GM18502 (cell line): ENCODE measurements around the gene GABRG3.
"Not testable (repeated sequence)": the region's sequence is repeated elsewhere in the genome, so short reads cannot be mapped to it uniquely, and the experiment has no call there.

ENCODE experiments used
- ATAC-seq: cut with Tn5 transposase; IDR thresholded peaks from one replicate; pipeline ENCODE4 v1.9.1; 2021; ENCODE audit warnings: mild to moderate bottlenecking; ENCODE audit not compliant: unreplicated experiment, poor library complexity

GABRG3 gene

DNA sequence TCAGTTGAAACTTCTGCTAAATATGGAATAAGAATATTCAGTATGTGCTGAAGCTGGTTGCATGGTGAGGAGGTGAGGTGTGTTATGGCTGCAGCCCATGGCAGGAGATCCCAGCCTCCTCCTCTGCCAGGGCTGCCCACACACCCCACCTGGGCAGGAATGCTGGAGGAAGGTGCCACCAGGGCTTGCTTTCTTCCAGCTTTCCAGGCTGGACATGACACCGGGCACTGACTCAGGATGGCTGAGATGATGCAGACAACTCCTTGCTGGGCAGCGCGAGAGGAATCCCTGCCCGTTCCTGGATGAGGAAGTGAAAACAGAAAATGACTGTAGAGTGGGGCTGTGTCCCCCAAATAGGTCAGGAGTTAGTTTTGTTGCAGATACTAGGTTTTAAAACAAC lies 14.1 kb downstream of the GABRG3 start:
- no peak for ATAC-seq

DNA sequence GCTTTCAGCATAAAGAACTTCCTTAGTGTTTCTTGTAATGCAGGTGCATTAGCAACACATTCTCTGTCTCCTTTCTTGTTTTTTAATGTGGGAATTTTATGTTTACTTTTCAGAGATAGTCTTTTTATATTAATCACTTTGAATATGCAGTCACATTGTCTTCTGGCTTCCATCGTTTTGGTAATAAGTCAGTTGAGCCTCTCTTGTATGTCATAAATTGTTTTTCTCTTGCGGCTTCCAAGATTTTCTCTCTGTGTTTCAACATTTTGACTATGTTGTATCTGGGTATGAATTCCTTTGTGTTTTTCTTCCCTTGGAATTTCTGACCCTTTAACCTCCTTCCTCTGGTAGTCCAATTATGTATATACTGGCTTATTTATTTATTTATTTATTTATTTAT lies 25.3 kb downstream of the GABRG3 start:
- ATAC-seq: no peak

DNA sequence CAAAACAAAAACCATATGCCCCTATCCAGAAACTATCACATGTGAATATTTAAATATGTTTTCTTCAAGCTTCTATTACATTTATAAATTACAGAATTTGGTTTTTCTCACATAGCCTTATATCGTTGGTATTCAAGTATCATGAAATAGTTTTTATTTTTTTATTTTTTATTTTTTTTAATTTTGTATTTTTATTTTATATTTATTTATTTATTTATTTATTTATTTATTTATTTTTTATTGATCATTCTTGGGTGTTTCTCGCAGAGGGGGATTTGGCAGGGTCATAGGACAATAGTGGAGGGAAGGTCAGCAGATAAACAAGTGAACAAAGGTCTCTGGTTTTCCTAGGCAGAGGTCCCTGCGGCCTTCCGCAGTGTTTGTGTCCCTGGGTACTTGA lies 32.0 kb downstream of the GABRG3 start:
- ATAC-seq: not testable (repeated sequence)

DNA sequence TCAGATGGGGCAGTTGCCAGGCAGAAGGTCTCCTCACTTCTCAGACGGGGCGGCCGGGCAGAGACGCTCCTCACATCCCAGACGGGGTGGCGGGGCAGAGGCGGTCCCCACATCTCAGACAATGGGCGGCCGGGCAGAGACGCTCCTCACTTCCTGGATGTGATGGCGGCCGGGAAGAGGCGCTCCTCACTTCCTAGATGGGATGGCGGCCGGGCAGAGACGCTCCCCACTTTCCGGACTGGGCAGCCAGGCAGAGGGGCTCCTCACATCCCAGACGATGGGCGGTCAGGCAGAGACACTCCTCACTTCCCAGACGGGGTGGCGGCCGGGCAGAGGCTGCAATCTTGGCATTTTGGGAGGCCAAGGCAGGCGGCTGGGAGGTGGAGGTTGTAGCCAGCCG lies 33.2 kb downstream of the GABRG3 start:
- not testable (repeated sequence) for ATAC-seq

DNA sequence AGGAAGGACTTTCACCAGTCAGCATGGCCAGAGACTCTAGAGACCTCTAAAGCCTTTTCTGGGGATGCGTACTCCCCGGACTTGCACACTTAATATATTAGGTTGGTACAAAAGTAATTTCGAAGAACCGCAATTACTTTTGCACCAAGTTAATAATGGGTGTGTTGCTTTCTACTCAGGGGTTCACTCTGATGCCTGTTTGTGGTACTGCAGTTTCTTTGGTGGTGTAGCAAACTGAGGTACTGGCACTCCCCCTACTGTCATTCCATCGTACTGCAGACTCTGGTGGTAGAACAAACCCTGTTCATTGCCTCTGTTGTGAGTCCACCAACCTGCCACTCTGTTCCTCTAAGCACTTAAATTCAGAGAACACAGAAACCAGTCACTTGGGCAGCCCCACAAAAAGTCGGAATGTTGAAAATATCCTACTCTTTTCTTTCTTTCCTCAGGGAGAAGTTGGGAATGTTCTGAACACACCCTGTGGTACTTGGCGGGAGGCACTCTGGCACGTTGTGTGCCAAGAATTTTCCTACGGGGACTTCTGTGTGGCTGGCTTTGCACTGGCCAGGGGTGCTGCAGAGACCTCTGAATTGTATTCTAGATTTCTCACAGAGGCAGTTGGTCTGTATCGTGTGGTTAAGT lies 46.3 kb downstream of the GABRG3 start:
- ATAC-seq: no peak

DNA sequence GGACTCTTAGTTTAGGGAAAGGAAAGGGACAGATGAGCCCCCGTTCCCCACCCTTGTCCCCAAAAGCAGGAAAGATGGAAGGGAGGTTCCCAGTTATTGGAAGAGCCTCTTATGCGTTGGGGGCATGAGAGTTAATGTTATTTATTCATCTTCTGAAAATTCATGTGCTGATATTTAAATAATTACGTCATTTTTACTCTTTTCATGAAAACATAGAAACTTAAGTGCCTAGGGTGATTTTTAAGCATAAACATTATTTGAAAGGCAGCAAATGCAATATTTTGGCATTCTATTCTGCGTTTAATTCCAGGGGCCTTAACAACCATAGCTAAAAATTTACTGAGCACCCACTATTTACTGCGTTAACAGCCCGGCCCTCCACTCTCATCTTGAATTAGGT lies 48.7 kb downstream of the GABRG3 start:
- no peak for ATAC-seq

DNA sequence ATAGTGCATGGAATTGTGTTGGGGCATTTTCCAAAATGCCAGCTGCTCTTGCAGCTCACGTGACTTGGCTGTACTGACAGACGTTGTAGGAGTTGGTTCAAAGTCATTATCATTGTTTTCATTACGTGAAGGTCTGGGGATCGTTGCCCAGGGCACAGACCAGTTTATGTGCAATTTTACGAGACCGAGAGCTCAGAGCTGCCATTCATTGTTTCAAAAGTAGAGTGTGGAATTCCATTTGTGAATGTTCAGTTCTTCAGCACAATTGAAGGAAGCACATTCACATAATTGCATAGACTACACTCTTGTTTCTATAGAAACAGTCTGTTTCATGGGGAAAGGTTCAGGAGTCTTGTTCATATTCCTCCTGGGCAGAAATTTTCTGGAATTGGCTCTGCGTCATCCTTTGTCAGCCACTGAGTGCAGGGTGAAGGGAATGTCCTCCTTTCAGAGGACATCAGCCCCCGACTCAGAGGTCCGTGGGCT lies 54.5 kb downstream of the GABRG3 start:
- no peak for ATAC-seq

DNA sequence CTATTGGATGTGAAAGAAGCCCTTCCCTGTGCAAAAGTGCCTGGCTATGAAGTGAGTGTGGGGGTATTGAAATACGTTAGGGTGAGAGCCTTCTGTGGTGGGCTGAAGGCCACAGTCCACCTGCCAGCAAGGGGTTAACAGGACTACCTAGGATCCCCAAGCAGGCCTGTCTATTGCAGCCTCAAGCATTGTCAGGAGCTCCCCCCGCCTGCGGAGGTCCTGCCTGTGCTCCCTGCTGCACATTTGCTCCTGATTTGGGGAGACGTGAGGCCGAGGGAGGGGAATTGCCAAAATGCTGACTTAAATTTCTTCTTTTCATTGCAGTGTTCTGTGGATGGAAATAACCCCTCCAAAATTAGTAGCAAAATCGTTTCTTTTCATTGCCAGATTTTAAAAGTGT lies 56.2 kb downstream of the GABRG3 start:
- no peak for ATAC-seq

DNA sequence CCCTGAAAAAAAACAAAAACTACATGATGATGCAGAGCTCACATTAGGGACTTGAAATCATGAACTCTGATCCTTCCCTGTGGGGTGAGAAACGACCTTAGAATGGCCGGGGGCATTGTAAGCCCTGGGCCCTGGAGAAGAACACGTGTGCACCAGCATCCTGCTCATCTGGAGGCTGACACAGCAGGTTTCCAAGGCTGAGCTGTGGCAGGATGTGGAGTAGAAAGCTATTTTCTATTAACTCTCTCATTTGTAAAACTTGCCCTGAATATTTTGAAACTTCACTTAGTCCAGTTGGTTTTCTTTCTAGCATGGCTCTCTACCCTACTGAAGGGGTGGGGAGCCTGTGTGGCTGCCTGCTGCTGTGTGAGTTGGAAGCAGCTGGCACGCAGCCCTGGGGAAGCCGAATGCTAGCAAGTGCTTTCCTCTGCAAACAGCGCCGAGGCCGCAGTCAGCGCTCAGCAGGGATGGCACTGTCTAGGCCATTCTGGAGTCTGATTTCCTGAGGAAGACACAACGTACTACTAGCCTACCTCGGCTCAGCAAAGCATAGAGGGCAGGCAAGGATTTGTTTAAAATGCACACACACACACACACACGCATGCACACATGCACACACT lies 58.0 kb downstream of the GABRG3 start:
- no peak for ATAC-seq

DNA sequence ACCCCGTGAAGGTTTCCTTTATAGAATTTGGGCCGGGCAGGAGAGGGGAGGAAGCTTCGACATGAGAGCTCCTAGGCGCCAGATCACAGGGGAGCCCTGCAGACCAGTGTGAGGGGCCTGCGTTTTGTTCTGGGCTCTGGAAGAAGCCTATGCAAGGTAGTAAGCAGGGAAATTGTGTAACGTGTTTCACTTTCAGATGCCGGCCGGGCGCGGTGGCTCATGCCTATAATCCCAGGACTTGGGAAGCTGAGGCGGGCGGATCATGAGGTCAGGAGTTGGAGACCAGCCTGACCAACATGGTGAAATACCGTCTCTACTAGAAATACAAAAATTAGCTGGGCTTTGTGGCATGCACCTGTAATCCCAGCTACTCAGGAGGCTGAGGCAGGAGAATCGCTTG lies 65.2 kb downstream of the GABRG3 start:
- ATAC-seq: no peak

DNA sequence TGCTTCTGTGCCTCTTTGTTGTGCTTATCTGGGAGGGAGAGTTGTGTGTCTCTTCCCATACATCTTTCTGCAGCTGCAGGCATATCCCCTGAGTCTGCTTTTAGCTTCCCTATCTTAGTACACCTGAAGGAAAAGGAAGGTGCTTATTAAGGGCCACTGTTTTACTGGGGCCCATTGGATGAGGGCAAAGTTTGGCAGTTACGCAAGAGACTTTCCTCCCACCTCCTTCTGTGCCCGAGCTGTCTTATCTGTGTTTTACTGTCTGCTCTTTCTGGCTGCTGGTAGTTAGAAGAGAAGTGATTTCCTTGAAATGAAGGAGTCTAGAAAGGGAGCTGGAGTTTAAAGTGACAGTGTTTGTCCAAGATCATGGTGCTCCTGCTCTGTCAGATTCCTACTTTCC lies 66.5 kb downstream of the GABRG3 start:
- ATAC-seq: no peak

DNA sequence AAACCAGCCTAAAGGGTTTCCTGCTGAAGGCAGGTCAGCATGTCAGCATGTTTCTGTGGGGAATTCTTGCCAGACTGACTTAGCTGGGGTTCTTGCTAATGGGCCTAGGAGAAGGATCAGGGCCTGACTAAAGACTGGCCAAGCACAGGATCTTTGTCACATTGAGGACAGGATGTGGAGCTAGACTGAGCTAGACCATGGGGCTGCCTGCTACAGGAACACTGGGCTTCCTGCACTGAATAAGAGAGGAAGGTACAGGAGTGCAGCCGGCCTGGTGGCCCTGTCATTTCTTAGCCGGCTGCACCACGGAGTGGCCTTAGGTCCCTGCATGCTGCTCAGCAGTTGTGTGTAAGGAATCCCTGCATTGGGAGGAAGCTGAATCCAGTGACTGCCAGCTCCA lies 68.2 kb downstream of the GABRG3 start:
- ATAC-seq: no peak

DNA sequence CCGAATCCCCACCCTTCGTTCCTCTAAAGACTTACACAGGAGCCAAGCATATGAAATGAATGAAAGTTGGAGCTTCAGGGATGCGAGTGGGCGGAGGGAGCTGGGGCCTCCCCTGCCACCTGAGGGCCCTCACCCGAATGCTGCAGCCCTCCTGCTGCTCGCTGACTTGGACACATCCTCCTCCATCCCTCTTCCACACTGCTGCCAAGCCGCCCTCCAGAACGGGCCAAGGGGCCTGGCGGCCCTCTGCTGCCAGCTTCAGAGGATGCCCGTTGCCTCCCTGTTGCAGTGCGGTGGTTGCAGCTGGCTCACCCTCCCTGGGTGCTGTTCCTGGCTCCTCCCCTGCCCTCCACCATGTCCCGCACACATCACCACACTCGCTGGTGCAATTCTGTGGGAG lies 71.2 kb downstream of the GABRG3 start:
- no peak for ATAC-seq

DNA sequence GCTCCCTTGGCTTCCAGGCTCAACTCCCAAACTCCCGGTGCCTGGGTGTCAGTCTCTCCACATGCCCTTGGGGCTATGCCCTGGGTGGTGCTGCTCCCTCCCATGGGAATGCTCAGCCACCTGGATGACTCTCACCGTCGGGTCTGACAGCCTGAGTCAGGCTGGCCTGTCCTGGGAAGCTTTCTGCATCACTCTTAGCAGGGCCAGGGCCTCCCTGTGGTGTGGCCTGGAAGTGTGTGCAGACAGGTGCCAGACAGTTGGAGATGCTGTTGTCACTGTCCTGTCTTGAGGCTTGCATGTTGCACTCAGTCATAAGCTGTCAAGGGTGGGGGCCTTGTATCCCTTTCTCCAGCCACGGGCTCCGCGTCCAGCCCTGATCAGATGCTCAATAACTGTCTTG lies 71.7 kb downstream of the GABRG3 start:
- no peak for ATAC-seq

DNA sequence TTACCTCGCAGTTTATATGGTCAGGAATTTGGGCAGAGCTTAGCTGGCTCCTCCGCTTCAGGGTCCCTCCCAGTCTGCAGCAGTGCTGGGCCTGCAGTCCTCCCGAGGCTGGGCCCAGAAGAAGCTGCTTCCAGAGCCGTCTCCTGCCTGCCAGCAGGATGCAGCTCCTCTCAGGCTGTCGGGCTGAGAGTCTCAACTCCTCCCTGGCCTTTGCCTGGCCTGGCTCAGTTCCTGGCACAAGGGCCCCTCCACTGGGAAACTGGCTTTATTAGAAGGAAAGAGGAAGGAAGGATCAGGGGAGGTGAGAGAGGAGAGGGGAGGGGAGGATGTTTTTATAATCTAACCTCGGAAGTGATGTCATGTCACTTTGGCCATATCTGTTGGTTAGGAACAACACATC lies 72.8 kb downstream of the GABRG3 start:
- ATAC-seq: no peak

DNA sequence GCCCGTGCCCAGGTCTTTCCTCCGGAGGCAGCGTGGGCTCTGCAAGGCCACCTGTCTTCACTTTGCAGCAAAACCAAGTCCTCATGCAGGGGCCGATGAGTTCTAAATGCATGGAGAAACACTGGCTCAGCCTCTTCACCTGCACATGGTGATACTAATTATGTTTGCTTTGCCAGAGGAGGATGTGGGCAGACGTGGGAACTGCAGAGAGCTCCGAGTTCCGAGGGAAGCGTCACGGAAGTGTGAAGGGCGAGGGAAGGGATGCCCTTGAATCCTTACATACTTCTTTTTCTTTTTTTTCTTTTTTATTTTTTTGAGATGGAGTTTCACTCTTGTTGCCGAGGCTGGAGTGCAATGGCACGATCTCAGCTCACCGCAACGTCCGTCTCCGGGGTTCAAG lies 74.8 kb downstream of the GABRG3 start:
- ATAC-seq: no peak

DNA sequence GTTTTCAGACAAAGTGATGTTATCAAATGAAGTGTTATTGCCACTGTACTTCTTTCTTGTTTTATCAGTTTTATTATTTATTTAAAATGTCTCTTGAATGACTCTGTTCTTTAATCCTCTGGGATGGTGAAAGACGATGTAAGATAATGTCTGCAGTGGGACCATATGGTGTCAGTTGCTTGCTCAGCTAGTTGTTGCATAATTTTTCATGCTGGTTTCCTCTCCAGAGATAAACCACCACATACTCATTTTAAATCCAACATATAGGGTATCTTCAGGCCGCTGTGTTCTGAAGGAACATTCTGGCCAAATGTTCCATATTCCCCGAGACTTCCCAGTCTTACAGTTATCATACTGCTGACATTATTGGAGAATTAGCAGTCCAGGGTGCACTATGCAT lies 75.9 kb downstream of the GABRG3 start:
- ATAC-seq: no peak

DNA sequence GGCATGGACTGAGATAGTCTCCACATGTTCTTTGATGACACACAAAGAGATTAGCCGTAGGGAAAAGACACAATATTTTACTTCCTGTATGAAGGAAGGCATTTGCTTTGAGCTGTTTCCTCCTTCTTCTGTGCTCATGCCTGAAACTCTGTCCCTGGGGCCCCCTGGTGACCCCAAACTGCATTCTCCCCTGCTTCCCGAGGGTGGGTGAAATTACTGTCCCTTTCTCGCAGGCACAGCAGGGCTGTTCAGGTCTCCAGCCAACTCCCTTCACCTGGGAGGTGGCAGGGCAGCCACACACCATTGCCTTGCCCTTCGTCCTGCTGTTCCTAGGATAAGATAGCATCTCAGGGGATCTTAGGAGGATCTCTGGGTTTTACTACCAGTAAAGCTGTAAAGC lies 79.2 kb downstream of the GABRG3 start:
- no peak for ATAC-seq

DNA sequence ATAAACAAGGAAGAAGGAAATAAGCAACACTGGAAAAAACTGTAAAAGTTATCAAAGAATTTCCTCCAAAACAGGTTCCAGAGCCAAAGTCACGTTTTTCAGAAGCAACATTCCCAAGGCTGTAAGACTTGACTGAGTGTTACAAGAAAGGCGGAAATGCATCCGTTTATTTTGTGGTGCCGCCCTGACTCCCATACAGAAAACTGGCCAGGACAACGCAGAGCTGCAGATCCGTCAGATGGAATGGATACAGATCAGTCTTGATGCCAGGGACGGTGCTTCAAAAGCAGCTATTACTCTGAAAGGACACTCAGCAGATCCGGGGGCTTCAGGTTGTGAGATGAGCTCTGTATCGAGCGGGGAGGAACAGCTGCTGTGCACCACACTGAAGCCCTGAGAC lies 83.4 kb downstream of the GABRG3 start:
- ATAC-seq: no peak

DNA sequence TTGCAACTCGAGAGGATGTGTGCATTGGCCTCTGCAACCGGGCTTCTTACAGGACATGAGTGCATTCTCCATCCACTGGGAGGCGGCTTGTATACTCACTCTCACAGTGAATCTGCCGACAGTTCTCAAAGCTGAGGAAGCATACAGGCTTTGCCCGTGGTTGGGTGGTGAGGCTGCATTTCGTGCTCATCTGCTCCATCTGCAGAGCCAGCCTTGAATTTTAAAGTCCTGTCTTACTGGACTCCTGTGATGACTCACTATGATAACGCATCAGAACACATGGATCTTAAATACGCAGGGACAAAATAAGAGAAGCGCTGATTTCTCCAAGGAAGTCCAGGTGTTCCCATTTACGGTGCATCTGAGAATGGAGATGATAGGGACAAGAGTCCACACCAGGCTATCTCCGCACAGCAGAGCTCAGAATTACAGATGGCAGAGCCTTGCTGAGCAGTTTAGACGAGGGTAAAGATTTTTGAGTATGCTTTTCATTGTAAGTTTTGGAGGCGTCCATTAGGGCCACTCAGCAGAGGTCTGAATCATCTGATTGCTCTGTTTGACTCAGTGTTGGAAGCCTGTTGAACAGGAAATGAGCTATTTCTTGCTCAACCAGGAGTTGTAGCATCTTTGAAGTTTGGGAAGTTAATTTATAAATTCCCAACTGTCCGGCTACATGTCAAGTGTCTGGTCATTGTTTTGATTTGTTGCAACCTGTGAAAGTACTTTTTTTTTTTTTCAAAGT lies 87.1 kb downstream of the GABRG3 start:
- ATAC-seq: no peak

DNA sequence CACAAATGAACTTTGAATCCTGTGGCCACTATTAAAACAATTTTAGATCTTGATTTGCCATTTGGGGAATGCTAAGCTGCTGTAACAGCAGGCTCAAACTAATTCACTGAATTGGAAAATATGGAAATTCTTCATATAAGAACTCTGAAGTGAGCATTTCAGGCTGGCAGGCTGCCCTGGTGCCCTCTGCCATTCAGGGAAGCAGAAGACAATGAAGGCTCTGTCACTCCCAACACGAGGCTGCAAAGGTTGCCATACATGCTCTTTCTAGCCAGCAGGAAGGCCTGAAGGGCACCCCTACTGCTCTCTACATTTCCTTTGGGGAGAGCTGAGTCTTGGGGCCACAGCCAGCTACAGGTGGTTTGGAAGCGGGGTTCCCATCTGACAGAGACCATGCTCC lies 88.0 kb downstream of the GABRG3 start:
- ATAC-seq: no peak
